ENCODE data around the gene SLC2A11.
"Not testable (repeated sequence)": the region's sequence is repeated elsewhere in the genome, so short reads cannot be mapped to it uniquely, and the experiment has no call there.

SLC2A11 gene

GRCh38 chr22:23913661-23914353 lies 56.1 kb downstream of the SLC2A11 start:
- Histone ChIP-seq H3K9me3 (ENCODE audit: control insufficient read depth in 5 of 5, low read length in 5 of 5) (no peaks in the 10 kb centered on the region), H3K4me1 (ENCODE audit: control insufficient read depth in 5 of 5, insufficient read depth in 5 of 5, low read length in 5 of 5) (peaks cover 2 to 22% (median 13%) of the 10 kb centered on the region in 5 donors), H3K9ac (ENCODE audit: low read length in 5 of 5) (peak overlapping the region; percentile 52 to 87 (median 85)), H3K27ac (ENCODE audit: low read depth, low read length) (peak overlapping the region; percentile 78), H3K36me3 (ENCODE audit: control insufficient read depth in 5 of 5, insufficient read depth in 5 of 5, low read length in 5 of 5) (no peaks in the 10 kb centered on the region), H3K27me3 (ENCODE audit: control insufficient read depth in 5 of 5, insufficient read depth in 4 of 5, low read length in 5 of 5) (no peaks in the 10 kb centered on the region), H3K4me3 (ENCODE audit: low read depth in 1 of 5, low read length in 5 of 5) (peak overlapping the region; percentile 81 to 91 (median 83))

- H3K4me3 ChIP-seq (ENCODE audit: low read depth in 1 of 5, low read length in 5 of 5) = no peak overlapping the region
- H3K9me3 ChIP-seq (ENCODE audit: control insufficient read depth in 5 of 5, low read length in 5 of 5) = no peaks in the 10 kb centered on the region
- H3K27ac ChIP-seq (ENCODE audit: low read depth, low read length) = no peak overlapping the region
- H3K36me3 ChIP-seq (ENCODE audit: control insufficient read depth in 5 of 5, insufficient read depth in 5 of 5, low read length in 5 of 5) = peaks cover 0 to 4% (median 0%) of the 10 kb centered on the region in 5 donors
- H3K27me3 ChIP-seq (ENCODE audit: control insufficient read depth in 5 of 5, insufficient read depth in 4 of 5, low read length in 5 of 5) = no peaks in the 10 kb centered on the region
- peaks cover 2 to 13% (median 9%) of the 10 kb centered on the region in 5 donors for H3K4me1 ChIP-seq (ENCODE audit: control insufficient read depth in 5 of 5, insufficient read depth in 5 of 5, low read length in 5 of 5)
- H3K9ac ChIP-seq (ENCODE audit: low read length in 5 of 5) = no peak overlapping the region
These were observed 57.6 kb downstream of the SLC2A11 start for GRCh38 chr22:23915290-23915689.

DNA sequence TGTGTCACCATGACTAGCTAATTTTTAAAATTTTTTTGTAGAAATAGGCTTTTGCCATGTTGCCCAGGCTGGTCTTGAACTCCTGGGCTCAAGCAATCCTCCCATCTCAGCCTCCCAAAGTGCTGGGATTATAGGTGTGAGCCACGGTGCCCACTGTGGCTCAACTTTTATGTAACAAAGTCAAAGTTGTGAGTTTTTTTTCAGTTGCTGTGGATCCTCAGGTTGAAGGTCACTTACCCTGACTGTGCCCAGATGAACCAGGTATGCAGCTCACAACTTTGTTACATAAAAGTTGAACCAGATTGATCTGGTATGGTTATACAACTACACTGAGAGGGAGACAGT lies 62.6 kb downstream of the SLC2A11 start:
- not testable (repeated sequence) for H3K9ac ChIP-seq (ENCODE audit: low read length in 5 of 5); H3K9me3 ChIP-seq (ENCODE audit: control insufficient read depth in 5 of 5, low read length in 5 of 5); H3K4me3 ChIP-seq (ENCODE audit: low read depth in 1 of 5, low read length in 5 of 5); H3K27ac ChIP-seq (ENCODE audit: low read depth, low read length); H3K27me3 ChIP-seq (ENCODE audit: control insufficient read depth in 5 of 5, insufficient read depth in 4 of 5, low read length in 5 of 5); H3K4me1 ChIP-seq (ENCODE audit: control insufficient read depth in 5 of 5, insufficient read depth in 5 of 5, low read length in 5 of 5)
- H3K36me3 ChIP-seq (ENCODE audit: control insufficient read depth in 5 of 5, insufficient read depth in 5 of 5, low read length in 5 of 5) = peaks cover 0 to 23% (median 4%) of the 10 kb centered on the region in 5 donors

DNA sequence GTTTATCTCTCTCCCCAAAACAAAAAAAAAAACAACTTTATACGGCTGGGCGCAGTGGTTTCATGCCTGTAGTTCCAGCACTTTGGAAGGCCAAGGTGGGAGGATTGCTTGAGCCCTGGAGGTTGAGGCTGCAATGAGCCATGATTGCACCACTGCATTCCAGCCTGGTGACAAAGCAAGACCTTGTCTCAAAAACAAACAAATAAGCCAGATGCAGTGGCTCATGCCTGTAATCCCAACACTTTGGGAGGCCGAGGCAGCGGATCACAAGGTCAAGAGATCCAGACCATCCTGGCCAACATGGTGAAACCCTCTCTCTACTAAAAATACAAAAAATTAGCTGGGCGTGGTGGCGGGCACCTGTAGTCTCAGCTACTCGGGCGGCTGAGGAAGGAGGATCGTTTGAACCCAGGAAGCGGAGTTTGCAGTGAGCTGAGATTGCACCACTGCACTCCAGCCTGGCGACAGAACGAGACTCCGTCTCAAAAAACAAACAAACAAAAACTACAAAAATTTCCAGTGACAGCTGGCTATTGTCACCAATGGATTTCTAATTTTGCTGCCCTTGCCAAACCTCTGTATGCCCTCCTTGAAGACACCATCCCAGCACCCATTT lies 64.0 kb downstream of the SLC2A11 start:
- H3K9me3 ChIP-seq (ENCODE audit: control insufficient read depth in 5 of 5, low read length in 5 of 5); H3K4me3 ChIP-seq (ENCODE audit: low read depth in 1 of 5, low read length in 5 of 5); H3K27ac ChIP-seq (ENCODE audit: low read depth, low read length); H3K4me1 ChIP-seq (ENCODE audit: control insufficient read depth in 5 of 5, insufficient read depth in 5 of 5, low read length in 5 of 5); H3K9ac ChIP-seq (ENCODE audit: low read length in 5 of 5); H3K27me3 ChIP-seq (ENCODE audit: control insufficient read depth in 5 of 5, insufficient read depth in 4 of 5, low read length in 5 of 5): not testable (repeated sequence)
- H3K36me3 ChIP-seq (ENCODE audit: control insufficient read depth in 5 of 5, insufficient read depth in 5 of 5, low read length in 5 of 5) = peaks cover 0 to 30% (median 8%) of the 10 kb centered on the region in 5 donors

- Histone ChIP-seq H3K4me1 (ENCODE audit: control insufficient read depth in 5 of 5, insufficient read depth in 5 of 5, low read length in 5 of 5) (no peaks in the 10 kb centered on the region), H3K9me3 (ENCODE audit: control insufficient read depth in 5 of 5, low read length in 5 of 5) (peaks cover 0 to 8% (median 7%) of the 10 kb centered on the region in 5 donors), H3K9ac (ENCODE audit: low read length in 5 of 5) (no peak overlapping the region), H3K36me3 (ENCODE audit: control insufficient read depth in 5 of 5, insufficient read depth in 5 of 5, low read length in 5 of 5) (peaks cover 0 to 30% (median 8%) of the 10 kb centered on the region in 5 donors), H3K4me3 (ENCODE audit: low read depth in 1 of 5, low read length in 5 of 5) (no peak overlapping the region), H3K27ac (ENCODE audit: low read depth, low read length) (no peak overlapping the region), H3K27me3 (ENCODE audit: control insufficient read depth in 5 of 5, insufficient read depth in 4 of 5, low read length in 5 of 5) (no peaks in the 10 kb centered on the region)
These were observed 65.2 kb downstream of the SLC2A11 start for GRCh38 chr22:23922921-23923320.

DNA sequence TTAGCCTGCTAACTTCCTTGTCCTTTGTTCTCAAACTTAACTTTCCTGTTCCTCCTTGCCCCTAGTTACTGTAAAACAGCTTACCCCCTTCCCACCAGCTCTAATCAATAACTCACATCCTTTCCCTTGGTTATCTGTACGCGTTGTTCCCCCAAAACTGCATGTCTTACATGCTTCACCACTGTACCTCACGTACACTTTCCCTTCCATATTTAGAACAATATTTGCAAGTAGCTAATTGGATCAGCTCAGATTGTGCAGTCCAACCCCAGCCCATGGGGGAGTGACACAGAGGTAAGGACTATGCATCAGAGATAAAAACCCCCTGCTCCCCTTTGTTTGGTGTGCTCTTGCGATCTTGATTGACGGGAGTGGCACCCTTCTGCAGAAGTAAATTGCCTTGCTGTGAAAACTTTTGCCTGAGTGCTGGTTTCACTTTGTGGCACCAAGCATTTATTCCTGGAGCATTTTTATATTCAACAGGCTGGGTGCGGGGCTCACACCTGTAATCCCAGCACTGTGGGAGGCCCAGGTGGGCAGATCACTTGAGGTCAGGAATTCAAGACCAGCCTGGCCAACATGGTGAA lies 67.4 kb downstream of the SLC2A11 start:
- H3K27me3 ChIP-seq (ENCODE audit: control insufficient read depth in 5 of 5, insufficient read depth in 4 of 5, low read length in 5 of 5) = no peaks in the 10 kb centered on the region
- H3K9ac ChIP-seq (ENCODE audit: low read length in 5 of 5) = no peak overlapping the region
- peaks cover 0 to 8% (median 7%) of the 10 kb centered on the region in 5 donors for H3K9me3 ChIP-seq (ENCODE audit: control insufficient read depth in 5 of 5, low read length in 5 of 5)
- H3K27ac ChIP-seq (ENCODE audit: low read depth, low read length) = no peak overlapping the region
- no peak overlapping the region for H3K4me3 ChIP-seq (ENCODE audit: low read depth in 1 of 5, low read length in 5 of 5)
- peaks cover 0 to 26% (median 8%) of the 10 kb centered on the region in 5 donors for H3K36me3 ChIP-seq (ENCODE audit: control insufficient read depth in 5 of 5, insufficient read depth in 5 of 5, low read length in 5 of 5)
- H3K4me1 ChIP-seq (ENCODE audit: control insufficient read depth in 5 of 5, insufficient read depth in 5 of 5, low read length in 5 of 5) = no peaks in the 10 kb centered on the region

- no peaks in the 10 kb centered on the region for H3K27me3 ChIP-seq (ENCODE audit: control insufficient read depth in 5 of 5, insufficient read depth in 4 of 5, low read length in 5 of 5)
- peaks cover 0 to 26% (median 8%) of the 10 kb centered on the region in 5 donors for H3K36me3 ChIP-seq (ENCODE audit: control insufficient read depth in 5 of 5, insufficient read depth in 5 of 5, low read length in 5 of 5)
- H3K9me3 ChIP-seq (ENCODE audit: control insufficient read depth in 5 of 5, low read length in 5 of 5) = peaks cover 0 to 8% (median 7%) of the 10 kb centered on the region in 5 donors
- H3K27ac ChIP-seq (ENCODE audit: low read depth, low read length) = no peak overlapping the region
- H3K9ac ChIP-seq (ENCODE audit: low read length in 5 of 5) = no peak overlapping the region
- H3K4me1 ChIP-seq (ENCODE audit: control insufficient read depth in 5 of 5, insufficient read depth in 5 of 5, low read length in 5 of 5) = no peaks in the 10 kb centered on the region
- H3K4me3 ChIP-seq (ENCODE audit: low read depth in 1 of 5, low read length in 5 of 5) = no peak overlapping the region
These were observed 68.9 kb downstream of the SLC2A11 start for GRCh38 chr22:23926561-23926960.
